ENCODE data around the gene SLC6A6. TPM values are rescaled to one million over a fixed set of nuclear protein-coding genes. Genes with fewer than 3 reads are reported as not detected.

Gene SLC6A6
- polyA plus RNA-seq, 3 donors from 2014 or later = 4.7 to 8.0 (median 6.9) TPM

- H3K9me3 Mint-ChIP-seq = peaks cover 0 to 1% (median 0%) of the 10 kb centered on the region in 6 donors
- H3K36me3 Mint-ChIP-seq = no peaks in the 10 kb centered on the region
- H3K4me1 Mint-ChIP-seq = no peaks in the 10 kb centered on the region
- no peak overlapping the region for H3K27ac Mint-ChIP-seq
- H3K4me3 Mint-ChIP-seq = no peak overlapping the region
- peaks cover 0 to 4% (median 3%) of the 10 kb centered on the region in 3 donors for H3K27me3 Mint-ChIP-seq (ENCODE audit: low read depth in 3 of 3)
- no peak for DNase-seq
These were observed 116.0 kb downstream of the SLC6A6 start for GRCh38 chr3:14518432-14518802.

GRCh38 chr3:14518893-14519292 lies 116.5 kb downstream of the SLC6A6 start:
- no peaks in the 10 kb centered on the region for H3K4me1 Mint-ChIP-seq
- H3K27ac Mint-ChIP-seq = no peak overlapping the region
- no peaks in the 10 kb centered on the region for H3K36me3 Mint-ChIP-seq
- peaks cover 0 to 1% (median 0%) of the 10 kb centered on the region in 6 donors for H3K9me3 Mint-ChIP-seq
- no peak for DNase-seq
- H3K4me3 Mint-ChIP-seq = no peak overlapping the region
- H3K27me3 Mint-ChIP-seq (ENCODE audit: low read depth in 3 of 3) = peaks cover 0 to 4% (median 3%) of the 10 kb centered on the region in 3 donors

GRCh38 chr3:14519406-14519805 lies 117.0 kb downstream of the SLC6A6 start:
- no peak overlapping the region for H3K27ac Mint-ChIP-seq
- no peaks in the 10 kb centered on the region for H3K36me3 Mint-ChIP-seq
- no peak for DNase-seq
- no peaks in the 10 kb centered on the region for H3K4me1 Mint-ChIP-seq
- peaks cover 0 to 1% (median 0%) of the 10 kb centered on the region in 6 donors for H3K9me3 Mint-ChIP-seq
- H3K27me3 Mint-ChIP-seq (ENCODE audit: low read depth in 3 of 3) = peaks cover 0 to 4% (median 3%) of the 10 kb centered on the region in 3 donors
- no peak overlapping the region for H3K4me3 Mint-ChIP-seq

GRCh38 chr3:14520149-14520548 lies 117.7 kb downstream of the SLC6A6 start:
- Mint-ChIP-seq H3K4me3 (no peak overlapping the region), H3K36me3 (no peaks in the 10 kb centered on the region), H3K27me3 (ENCODE audit: low read depth in 3 of 3) (peaks cover 0 to 4% (median 3%) of the 10 kb centered on the region in 3 donors), H3K9me3 (peaks cover 0 to 1% (median 0%) of the 10 kb centered on the region in 6 donors), H3K4me1 (no peaks in the 10 kb centered on the region), H3K27ac (no peak overlapping the region)
- no peak for DNase-seq

- Mint-ChIP-seq H3K9me3 (peaks cover 0 to 1% (median 0%) of the 10 kb centered on the region in 6 donors), H3K4me1 (no peaks in the 10 kb centered on the region), H3K27ac (no peak overlapping the region), H3K36me3 (no peaks in the 10 kb centered on the region), H3K27me3 (ENCODE audit: low read depth in 3 of 3) (peaks cover 0 to 4% (median 3%) of the 10 kb centered on the region in 3 donors), H3K4me3 (no peak overlapping the region)
- no peak for DNase-seq
These were observed 118.6 kb downstream of the SLC6A6 start for GRCh38 chr3:14520967-14521366.

GRCh38 chr3:14521611-14522010 lies 119.2 kb downstream of the SLC6A6 start:
- peaks cover 0 to 4% (median 3%) of the 10 kb centered on the region in 3 donors for H3K27me3 Mint-ChIP-seq (ENCODE audit: low read depth in 3 of 3)
- H3K4me1 Mint-ChIP-seq = no peaks in the 10 kb centered on the region
- no peak for DNase-seq
- H3K27ac Mint-ChIP-seq = no peak overlapping the region
- H3K9me3 Mint-ChIP-seq = peaks cover 0 to 1% (median 0%) of the 10 kb centered on the region in 6 donors
- no peak overlapping the region for H3K4me3 Mint-ChIP-seq
- no peaks in the 10 kb centered on the region for H3K36me3 Mint-ChIP-seq

- no peak overlapping the region for H3K4me3 Mint-ChIP-seq
- H3K4me1 Mint-ChIP-seq = no peaks in the 10 kb centered on the region
- no peaks in the 10 kb centered on the region for H3K36me3 Mint-ChIP-seq
- H3K9me3 Mint-ChIP-seq = peaks cover 0 to 1% (median 0%) of the 10 kb centered on the region in 6 donors
- H3K27me3 Mint-ChIP-seq (ENCODE audit: low read depth in 3 of 3) = peaks cover 0 to 3% (median 2%) of the 10 kb centered on the region in 3 donors
- no peak for DNase-seq
- H3K27ac Mint-ChIP-seq = no peak overlapping the region
These were observed 119.8 kb downstream of the SLC6A6 start for GRCh38 chr3:14522129-14522691.

- no peak overlapping the region for H3K27ac Mint-ChIP-seq
- no peaks in the 10 kb centered on the region for H3K4me1 Mint-ChIP-seq
- no peaks in the 10 kb centered on the region for H3K36me3 Mint-ChIP-seq
- H3K4me3 Mint-ChIP-seq = no peak overlapping the region
- peaks cover 0 to 3% (median 2%) of the 10 kb centered on the region in 3 donors for H3K27me3 Mint-ChIP-seq (ENCODE audit: low read depth in 3 of 3)
- peaks cover 0 to 1% (median 0%) of the 10 kb centered on the region in 6 donors for H3K9me3 Mint-ChIP-seq
- DNase-seq = no peak
These were observed 120.4 kb downstream of the SLC6A6 start for GRCh38 chr3:14522768-14523167.

GRCh38 chr3:14523792-14524191 lies 121.4 kb downstream of the SLC6A6 start:
- no peaks in the 10 kb centered on the region for H3K4me1 Mint-ChIP-seq
- H3K36me3 Mint-ChIP-seq = no peaks in the 10 kb centered on the region
- peaks cover 0 to 2% (median 1%) of the 10 kb centered on the region in 3 donors for H3K27me3 Mint-ChIP-seq (ENCODE audit: low read depth in 3 of 3)
- H3K9me3 Mint-ChIP-seq = peaks cover 0 to 1% (median 0%) of the 10 kb centered on the region in 6 donors
- no peak overlapping the region for H3K4me3 Mint-ChIP-seq
- no peak for DNase-seq
- H3K27ac Mint-ChIP-seq = no peak overlapping the region

- Mint-ChIP-seq H3K27me3 (ENCODE audit: low read depth in 3 of 3) (peaks cover 0 to 2% (median 1%) of the 10 kb centered on the region in 3 donors), H3K36me3 (no peaks in the 10 kb centered on the region), H3K27ac (no peak overlapping the region), H3K9me3 (peaks cover 0 to 1% (median 0%) of the 10 kb centered on the region in 6 donors), H3K4me3 (no peak overlapping the region), H3K4me1 (no peaks in the 10 kb centered on the region)
- no peak for DNase-seq
These were observed 121.9 kb downstream of the SLC6A6 start for GRCh38 chr3:14524311-14524711.

- Mint-ChIP-seq H3K9me3 (peaks cover 0 to 1% (median 0%) of the 10 kb centered on the region in 6 donors), H3K4me3 (no peak overlapping the region), H3K27ac (no peak overlapping the region), H3K27me3 (ENCODE audit: low read depth in 3 of 3) (peaks cover 0 to 2% (median 1%) of the 10 kb centered on the region in 3 donors), H3K4me1 (no peaks in the 10 kb centered on the region), H3K36me3 (no peaks in the 10 kb centered on the region)
- no peak for DNase-seq
These were observed 122.7 kb downstream of the SLC6A6 start for GRCh38 chr3:14524920-14525660.

- DNase-seq = no peak
- Mint-ChIP-seq H3K9me3 (peaks cover 0 to 1% (median 0%) of the 10 kb centered on the region in 6 donors), H3K4me3 (no peak overlapping the region), H3K4me1 (no peaks in the 10 kb centered on the region), H3K36me3 (no peaks in the 10 kb centered on the region), H3K27me3 (ENCODE audit: low read depth in 3 of 3) (peaks cover 0 to 2% (median 0%) of the 10 kb centered on the region in 3 donors), H3K27ac (no peak overlapping the region)
These were observed 123.6 kb downstream of the SLC6A6 start for GRCh38 chr3:14525685-14526631.

- Mint-ChIP-seq H3K4me3 (no peak overlapping the region), H3K27me3 (ENCODE audit: low read depth in 3 of 3) (peaks cover 0 to 2% (median 0%) of the 10 kb centered on the region in 3 donors), H3K9me3 (peaks cover 0 to 1% (median 0%) of the 10 kb centered on the region in 6 donors), H3K4me1 (no peaks in the 10 kb centered on the region), H3K27ac (no peak overlapping the region), H3K36me3 (no peaks in the 10 kb centered on the region)
- DNase-seq = no peak
These were observed 125.7 kb downstream of the SLC6A6 start for GRCh38 chr3:14528081-14528480.

Data from immature natural killer cell (primary cell).